Hepatocyte (in vitro differentiated cells): Measurements from ENCODE around the gene PERP. TPM values are rescaled to one million over a fixed set of nuclear protein-coding genes. Genes with fewer than 3 reads are reported as not detected.

Experiments used
- DNase-seq: peaks from one replicate; pipeline ENCODE4 v3.0.0-alpha.2; 2016; ENCODE audit warnings: low spot score
- H2AFZ ChIP-seq: fragments of 200-600 bp; sonication (generic); 2 replicates; pipeline ENCODE4 v1.6.0; 2016; ENCODE audit warnings: antibody characterized with exemption, mild to moderate bottlenecking
- H3K27ac ChIP-seq: fragments of 200-600 bp; sonication (generic); 2 replicates; pipeline ENCODE4 v1.5.1; 2016; ENCODE audit warnings: mild to moderate bottlenecking
- H3K27me3 ChIP-seq: fragments of 200-600 bp; sonication (generic); 2 replicates; pipeline ENCODE4 v1.6.1; 2016
- H3K36me3 ChIP-seq: fragments of 200-600 bp; sonication (generic); replicated peaks from 2 replicates; pipeline ENCODE4 v1.5.1; 2016; ENCODE audit warnings: low read depth; ENCODE audit not compliant: insufficient read depth
- H3K4me1 ChIP-seq: fragments of 200-600 bp; sonication (generic); 2 replicates; pipeline ENCODE4 v1.5.1; 2016; ENCODE audit warnings: mild to moderate bottlenecking, moderate library complexity; ENCODE audit not compliant: insufficient read depth
- H3K4me2 ChIP-seq: fragments of 200-600 bp; sonication (generic); 2 replicates; pipeline ENCODE4 v1.6.0; 2016
- H3K4me3 ChIP-seq: fragments of 200-600 bp; sonication (generic); 2 replicates; pipeline ENCODE4 v1.5.1; 2016; ENCODE audit warnings: mild to moderate bottlenecking
- H3K79me2 ChIP-seq: fragments of 200-600 bp; sonication (generic); 2 replicates; pipeline ENCODE4 v1.6.0; 2017; ENCODE audit warnings: mild to moderate bottlenecking
- H3K9me2 ChIP-seq: fragments of 200-600 bp; sonication (generic); replicated peaks from 2 replicates; pipeline ENCODE4 v1.6.0; 2017; ENCODE audit warnings: mild to moderate bottlenecking; ENCODE audit not compliant: insufficient read depth
- H3K9me3 ChIP-seq: fragments of 200-600 bp; sonication (generic); 2 replicates; pipeline ENCODE4 v1.5.1; 2016; ENCODE audit warnings: low read depth, mild to moderate bottlenecking
- H4K20me1 ChIP-seq: fragments of 200-600 bp; sonication (generic); 2 replicates; pipeline ENCODE4 v1.6.0; 2016; ENCODE audit warnings: mild to moderate bottlenecking; ENCODE audit not compliant: insufficient read depth, poor library complexity, severe bottlenecking
- CTCF ChIP-seq: fragments of 200-600 bp; sonication (generic); IDR thresholded peaks from 2 replicates; pipeline ENCODE4 v1.5.1; 2016; ENCODE audit warnings: antibody characterized with exemption, mild to moderate bottlenecking; ENCODE audit not compliant: poor library complexity
- EZH2 ChIP-seq: fragments of 200-600 bp; sonication (generic); IDR thresholded peaks from 2 replicates; pipeline ENCODE4 v1.6.1; 2016; ENCODE audit warnings: antibody characterized with exemption, mild to moderate bottlenecking, borderline replicate concordance
- EZH2phosphoT487 ChIP-seq: fragments of 200-600 bp; sonication (generic); IDR thresholded peaks from one replicate; pipeline ENCODE4 v1.6.1; 2018; ENCODE audit warnings: antibody characterized with exemption, mild to moderate bottlenecking, low read depth, moderate library complexity; ENCODE audit not compliant: unreplicated experiment, severe bottlenecking
- WGBS: methylation state at CpG from one replicate; pipeline ENCODE4 v1.1.6; 2016; ENCODE audit warnings: low lambda C conversion rate; ENCODE audit errors: missing lambda C conversion rate; 5-methylcytosine and 5-hydroxymethylcytosine counted together
- polyA plus RNA-seq: library from polyadenylated mRNA; unstranded; fragments of >200 nt; fragmentation: Nextera tagmentation; extraction: Ambion mirVana; gene quantifications from 2 replicates; pipeline ENCODE4 v1.2.1, GENCODE V29; 2016
- total RNA-seq: library from RNA; depleted of rRNA; stranded (reverse); fragments of >200 nt; gene quantifications from 2 replicates; pipeline ENCODE4 v1.2.3, GENCODE V29; 2014

Gene PERP
- total and polyA plus RNA-seq, 2 experiments from 2014 or later = 85.2 to 104 TPM

GRCh38 chr6:138044458-138044857 is 62.8 kb downstream of the PERP start:
- no peaks in the 10 kb centered on the region for H3K9me2 ChIP-seq
- no peaks in the 10 kb centered on the region for H3K27me3 ChIP-seq
- 92% methylated on average over 4 of the region's 4 CpGs for WGBS
- H3K4me3 ChIP-seq = no peak overlapping the region
- H4K20me1 ChIP-seq = no peaks in the 10 kb centered on the region
- no peak overlapping the region for H2AFZ ChIP-seq
- TF ChIP-seq CTCF (no peak), EZH2phosphoT487 (no peak), EZH2 (no peak)
- no peaks in the 10 kb centered on the region for H3K36me3 ChIP-seq
- H3K27ac ChIP-seq = no peak overlapping the region
- no peaks in the 10 kb centered on the region for H3K4me1 ChIP-seq
- H3K79me2 ChIP-seq = no peaks in the 10 kb centered on the region
- H3K4me2 ChIP-seq = no peak overlapping the region
- no peak for DNase-seq
- no peaks in the 10 kb centered on the region for H3K9me3 ChIP-seq

Other genes starting within 250 kb of the PERP start
- gene TNFAIP3, start 240.2 kb downstream of the PERP start, total RNA-seq = 61.9 and 73.4 TPM in 2 replicates
- gene TNFAIP3, start 240.2 kb downstream of the PERP start, polyA plus RNA-seq = 141 and 164 TPM in 2 replicates
- gene ARFGEF3, start 54.5 kb upstream of the PERP start, total RNA-seq = 3.9 and 4.1 TPM in 2 replicates
- gene ARFGEF3, start 54.5 kb upstream of the PERP start, polyA plus RNA-seq = 0.83 and 1.1 TPM in 2 replicates
- not detected in 2 replicates for gene PBOV1, start 111.1 kb upstream of the PERP start, total RNA-seq
- not detected in 2 replicates for gene PBOV1, start 111.1 kb upstream of the PERP start, polyA plus RNA-seq